ENCODE measurements around the gene DPH3. TPM values are rescaled to one million over a fixed set of nuclear protein-coding genes. Genes with fewer than 3 reads are reported as not detected.

DPH3 gene
- total and polyA plus RNA-seq, 2 donors (not counting 3 experiments of a cell fraction or from before 2014, with no cell fraction given): 7.7 to 28.7 TPM

DNA sequence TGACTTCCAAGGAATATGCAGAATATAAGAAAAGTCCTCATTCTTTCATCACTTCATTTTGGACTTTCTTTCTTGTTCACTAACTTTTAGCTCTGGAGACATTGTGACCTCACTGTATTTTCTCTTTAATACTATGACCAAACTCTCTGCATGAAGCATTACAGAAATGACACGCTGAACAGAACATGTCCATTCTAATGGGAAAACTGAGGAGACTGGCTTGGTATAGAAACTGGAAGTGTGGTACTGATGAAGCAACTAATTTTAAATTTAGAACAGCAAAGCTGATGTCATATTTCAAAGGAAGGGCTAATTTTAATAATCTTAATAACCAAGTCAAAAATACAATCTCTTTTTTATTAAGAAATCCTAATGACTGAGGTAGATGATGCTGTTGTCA is 4.7 kb downstream of the DPH3 start:
- intact Hi-C loops (cut with micrococcal nuclease): no loop called here

More for the DNA sequence above, 4.7 kb downstream of the DPH3 start:
- ChIA-PET CTCF (interaction anchor here (0.6 kb wide), 1 partner anchor 209 kb away, joined by 3 read pairs; no protein-coding TSS in a partner anchor), POLR2A (no interaction called here)
- Histone ChIP-seq H3K36me3 (ENCODE audit: control insufficient read depth in 2 of 2, extremely low read depth in 1 of 2, insufficient read depth in 2 of 2, low read length in 2 of 2) (peaks cover 0 to 4% of the 10 kb centered on the region in 2 experiments), H3K79me2 (ENCODE audit: control insufficient read depth, insufficient read depth, low read length) (peaks cover 31% of the 10 kb centered on the region), H3K9ac (replicated peaks; ENCODE audit: extremely low read depth, insufficient read depth, low read length) (no peak overlapping the region), H3K27ac (ENCODE audit: insufficient read depth, low read depth, low read length) (no peak overlapping the region), H3K9me3 (replicated peaks; ENCODE audit: control insufficient read depth, insufficient read depth, low read length) (no peaks in the 10 kb centered on the region), H3K4me2 (ENCODE audit: insufficient read depth, low read length) (no peak overlapping the region), H4K20me1 (replicated peaks; ENCODE audit: control insufficient read depth, extremely low read depth, insufficient read depth, low read length) (no peaks in the 10 kb centered on the region), H3K4me3 (replicated peaks in 1 of 3; ENCODE audit: insufficient read depth in 1 of 3, low read depth in 1 of 3, low read length in 3 of 3) (no peak overlapping the region), H3K9me1 (replicated peaks; ENCODE audit: control insufficient read depth, extremely low read depth, insufficient read depth, low read length) (no peaks in the 10 kb centered on the region), H2AFZ (ENCODE audit: low read depth, low read length) (no peak overlapping the region), H3K4me1 (ENCODE audit: control insufficient read depth, extremely low read depth, insufficient read depth, low read length) (peaks cover 11% of the 10 kb centered on the region), H3K27me3 (ENCODE audit: control insufficient read depth in 2 of 2, insufficient read depth in 2 of 2, low read length in 2 of 2) (no peaks in the 10 kb centered on the region)
- TF ChIP-seq MYC (IDR thresholded peaks at IDR 0.05; ENCODE audit: low read depth, low read length) (no peak), JUN (IDR thresholded peaks at IDR 0.05; ENCODE audit: borderline replicate concordance, insufficient read depth, insufficient read length, low read depth) (no peak), POLR2A (IDR thresholded peaks at IDR 0.05; ENCODE audit: low read depth, low read length) (no peak), POLR2AphosphoS5 (IDR thresholded peaks at IDR 0.05; ENCODE audit: insufficient read depth, low read depth, low read length) (no peak), FOS (IDR thresholded peaks at IDR 0.05; ENCODE audit: borderline replicate concordance, insufficient read depth, low read length) (no peak), GATA2 (IDR thresholded peaks at IDR 0.05; ENCODE audit: insufficient read depth, insufficient read length, low read depth, low read length) (no peak)
- TF ChIP-seq, protein P1, sequence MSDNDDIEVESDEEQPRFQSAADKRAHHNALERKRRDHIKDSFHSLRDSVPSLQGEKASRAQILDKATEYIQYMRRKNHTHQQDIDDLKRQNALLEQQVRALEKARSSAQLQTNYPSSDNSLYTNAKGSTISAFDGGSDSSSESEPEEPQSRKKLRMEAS (IDR thresholded peaks at IDR 0.05; ENCODE audit: insufficient read depth, insufficient read length): no peak
- TF ChIP-seq, protein P2, sequence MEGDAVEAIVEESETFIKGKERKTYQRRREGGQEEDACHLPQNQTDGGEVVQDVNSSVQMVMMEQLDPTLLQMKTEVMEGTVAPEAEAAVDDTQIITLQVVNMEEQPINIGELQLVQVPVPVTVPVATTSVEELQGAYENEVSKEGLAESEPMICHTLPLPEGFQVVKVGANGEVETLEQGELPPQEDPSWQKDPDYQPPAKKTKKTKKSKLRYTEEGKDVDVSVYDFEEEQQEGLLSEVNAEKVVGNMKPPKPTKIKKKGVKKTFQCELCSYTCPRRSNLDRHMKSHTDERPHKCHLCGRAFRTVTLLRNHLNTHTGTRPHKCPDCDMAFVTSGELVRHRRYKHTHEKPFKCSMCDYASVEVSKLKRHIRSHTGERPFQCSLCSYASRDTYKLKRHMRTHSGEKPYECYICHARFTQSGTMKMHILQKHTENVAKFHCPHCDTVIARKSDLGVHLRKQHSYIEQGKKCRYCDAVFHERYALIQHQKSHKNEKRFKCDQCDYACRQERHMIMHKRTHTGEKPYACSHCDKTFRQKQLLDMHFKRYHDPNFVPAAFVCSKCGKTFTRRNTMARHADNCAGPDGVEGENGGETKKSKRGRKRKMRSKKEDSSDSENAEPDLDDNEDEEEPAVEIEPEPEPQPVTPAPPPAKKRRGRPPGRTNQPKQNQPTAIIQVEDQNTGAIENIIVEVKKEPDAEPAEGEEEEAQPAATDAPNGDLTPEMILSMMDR (IDR thresholded peaks at IDR 0.05; ENCODE audit: extremely low read depth in 1 of 2, insufficient read depth in 1 of 2, low read depth in 1 of 2, low read length in 2 of 2): no peak
- dilution Hi-C loops (cut with MboI; ENCODE audit: extremely low pct_ligation_motif_present, low sequenced_read_pairs): no loop called here
- no TSS peak for BruUV-seq (replicated peaks)
- FAIRE-seq (no peak), DNase-seq (ENCODE audit: low read depth, low spot score) (no peak)
